GM12878 (cell line): ENCODE results near the gene CTDP1. TPM values are rescaled to one million over a fixed set of nuclear protein-coding genes. Genes with fewer than 3 reads are reported as not detected.

Source experiments
- ATAC-seq: fragments of 200-7000 bp; cut with Tn5 transposase; 3 replicates; pipeline ENCODE4 v1.9.1; 2020; ENCODE audit warnings: mild to moderate bottlenecking, moderate library complexity
- BruUV-seq: library from RNA; stranded (reverse); fragments of 400-500 nt; replicated peaks from 2 replicates; lab custom pipeline; 2021; lab: Mats Ljungman, UMichigan
- CTCF ChIA-PET: fragments of 300-600 bp; sonication (Branson Sonifier 250); formaldehyde crosslinking; extraction: SDS; loops from one replicate; lab custom pipeline; 2021; ENCODE audit warnings: inconsistent platforms; lab: Yijun Ruan, JAX
- POLR2A ChIA-PET: fragments of 350-600 bp; formaldehyde crosslinking; extraction: SDS; loops from one replicate; lab custom pipeline; 2021; ENCODE audit warnings: inconsistent platforms; lab: Charles Lee
- RAD21 ChIA-PET: fragments of 300-600 bp; sonication (Branson Sonifier 250); formaldehyde crosslinking; loops from one replicate; lab custom pipeline; 2023; ENCODE audit warnings: antibody characterized with exemption; ENCODE audit not compliant: unreplicated experiment; lab: Charles Lee
- SMC1A ChIA-PET: fragments of 300-600 bp; sonication (Branson Sonifier 250); formaldehyde crosslinking; loops from one replicate; lab custom pipeline; 2023; ENCODE audit not compliant: unreplicated experiment, uncharacterized antibody; lab: Charles Lee
- DNase-seq: peaks from one replicate; pipeline ENCODE4 v3.0.0-alpha.2; 2011; ENCODE audit warnings: low read depth, low spot score
- FAIRE-seq: peaks from 3 replicates; lab custom pipeline; 2011; peaks lifted over from hg19 to GRCh38; lab: Jason Lieb, UNC
- H2AFZ ChIP-seq: 2 replicates; pipeline ENCODE4 v1.6.0; 2011; ENCODE audit warnings: low read depth, low read length, control low read depth; ENCODE audit not compliant: control insufficient read depth
- H3K27ac ChIP-seq: 2 replicates; pipeline ENCODE4 v1.5.1; 2011; ENCODE audit warnings: control low read depth; ENCODE audit not compliant: control insufficient read depth, insufficient read depth
- H3K27me3 ChIP-seq, 2 experiments: replicated peaks in 1 of 2; 2 replicates each; pipeline versions ENCODE4 v1.6.0 to v1.6.1; 2011; ENCODE audit warnings: low read length in 1 of 2; ENCODE audit not compliant: control insufficient read depth in 2 of 2, insufficient read depth in 2 of 2
- H3K36me3 ChIP-seq, 2 experiments: 2 replicates each; pipeline ENCODE4 v1.5.1; 2011; ENCODE audit warnings: low read length in 1 of 2; ENCODE audit not compliant: control insufficient read depth in 2 of 2, insufficient read depth in 2 of 2
- H3K4me1 ChIP-seq: 2 replicates; pipeline ENCODE4 v1.6.1; 2011; ENCODE audit warnings: mild to moderate bottlenecking, low read length, moderate library complexity, mixed read lengths; ENCODE audit not compliant: control insufficient read depth, insufficient read depth
- H3K4me2 ChIP-seq: 2 replicates; pipeline ENCODE4 v1.6.0; 2011; ENCODE audit warnings: control low read depth; ENCODE audit not compliant: control insufficient read depth, insufficient read depth
- H3K4me3 ChIP-seq: fragments of 200-600 bp; sonication (generic); 2 replicates; pipeline ENCODE4 v1.5.1; 2016
- H3K79me2 ChIP-seq: 2 replicates; pipeline ENCODE4 v1.6.0; 2011; ENCODE audit warnings: low read length; ENCODE audit not compliant: control insufficient read depth, insufficient read depth
- H3K9ac ChIP-seq: 2 replicates; pipeline ENCODE4 v1.8.0; 2011; ENCODE audit warnings: low read length, control low read depth, mixed read lengths; ENCODE audit not compliant: control insufficient read depth, insufficient read depth
- H3K9me3 ChIP-seq: replicated peaks from 3 replicates; pipeline ENCODE4 v1.5.1; 2011; ENCODE audit warnings: mild to moderate bottlenecking, low read length; ENCODE audit not compliant: control insufficient read depth, insufficient read depth
- H4K20me1 ChIP-seq: 2 replicates; pipeline ENCODE4 v1.6.0; 2011; ENCODE audit not compliant: control insufficient read depth, insufficient read depth
- ELK1 ChIP-seq: IDR thresholded peaks from 2 replicates; pipeline ENCODE4 v1.6.1; 2012; ENCODE audit warnings: low read depth, low read length, improper control_type of control experiment
- LARP7 ChIP-seq: fragments of 450-650 bp; IDR thresholded peaks from 2 replicates; pipeline ENCODE4 v1.6.1; 2017; ENCODE audit warnings: mild to moderate bottlenecking
- MXI1 ChIP-seq: fragments of 150-350 bp; IDR thresholded peaks from 2 replicates; pipeline ENCODE4 v1.6.1; 2011; ENCODE audit warnings: low read depth, mild to moderate bottlenecking, inconsistent platforms, low read length, improper control_type of control experiment
- NRF1 ChIP-seq: conservative IDR thresholded peaks from 2 replicates; pipeline ENCODE4 v1.6.1; 2011; ENCODE audit warnings: mild to moderate bottlenecking, low read depth, low read length, improper control_type of control experiment
- POLR2AphosphoS5 ChIP-seq: IDR thresholded peaks from 2 replicates; pipeline ENCODE4 v1.6.1; 2011; ENCODE audit warnings: mild to moderate bottlenecking, low read length, inconsistent platforms
- PRDM15 ChIP-seq: fragments of 450-650 bp; formaldehyde crosslinking; IDR thresholded peaks from 2 replicates; pipeline ENCODE4 v1.4.0; 2020; ENCODE audit warnings: mild to moderate bottlenecking, moderate library complexity
- RAD51 ChIP-seq: fragments of 450-650 bp; IDR thresholded peaks from 2 replicates; pipeline ENCODE4 v1.6.1; 2016; ENCODE audit warnings: moderate library complexity, mild to moderate bottlenecking, inconsistent platforms
- SMARCA5 ChIP-seq: fragments of 450-650 bp; IDR thresholded peaks from 2 replicates; pipeline ENCODE4 v1.6.1; 2017; ENCODE audit warnings: mild to moderate bottlenecking
- YY1 ChIP-seq: IDR thresholded peaks from 2 replicates; pipeline ENCODE4 v1.6.1; 2011; ENCODE audit warnings: low read depth, mild to moderate bottlenecking, low read length
- WGBS: methylation state at CpG from one replicate; pipeline ENCODE4 v1.1.6; 2016; ENCODE audit warnings: low lambda C conversion rate; ENCODE audit not compliant: insufficient replicate concordance, insufficient coverage; ENCODE audit errors: missing lambda C conversion rate; 5-methylcytosine and 5-hydroxymethylcytosine counted together
- in situ Hi-C: fragments of 300-500 bp; cut with MboI; formaldehyde crosslinking; loops from 9 replicates; pipeline ENCODE4 v1.14.3; 2018; ENCODE audit warnings: mixed read lengths
- intact Hi-C: fragments of 100-400 bp; cut with micrococcal nuclease; formaldehyde crosslinking; loops from one replicate; pipeline ENCODE4 v1.14.2; 2022; ENCODE audit not compliant: unreplicated experiment
- polyA plus RNA-seq, 11 experiments: library from polyadenylated mRNA; depleted of rRNA in 4 of 11; unstranded in 6 of 11; stranded (reverse) in 5 of 11; fragments of >200 nt; fragmentation: Nextera tagmentation in 4 of 11; fragmentation: Illumina TruSeq in 1 of 11; extraction: Ambion mirVana in 4 of 11; extraction: Trizol in 1 of 11; gene quantifications; 1 replicate in 1 of 11; 2 replicates in 10 of 11; pipeline versions ENCODE4 v1.2.1 to v1.2.3, GENCODE V29; 2011 to 2016; ENCODE audit warnings: inconsistent platforms in 2 of 11, missing spikeins in 2 of 11, low read depth in 1 of 11
- total RNA-seq, 4 experiments: library from RNA; depleted of rRNA in 3 of 4; stranded (reverse); fragments of >200 nt in 3 of 4; fragmentation: Illumina TruSeq in 1 of 4; extraction: Trizol in 1 of 4; gene quantifications; 2 replicates each; pipeline versions ENCODE4 v1.2.1 to v1.2.3, GENCODE V29; 2013 to 2021

Gene CTDP1
- total and polyA plus RNA-seq, 10 of the 15 experiments (the other 5 are each of a cell fraction or from before 2014, with no cell fraction given) = 0.32 to 31.3 (median 8.8) TPM

- no peak overlapping the region; the same call in 1 of the 2 replicates for H2AFZ ChIP-seq
- POLR2A ChIA-PET = interaction anchor here (1.0 kb wide), 1 partner anchor 237 kb away, joined by 3 read pairs; no protein-coding TSS in a partner anchor
- no peaks in the 10 kb centered on the region for H3K79me2 ChIP-seq
- no peak for ATAC-seq
- DNase-seq = no peak
- 74% methylated on average over 6 of the region's 6 CpGs for WGBS
- no peak overlapping the region for H3K4me3 ChIP-seq
- in situ Hi-C loops (loop anchor here (5.0 kb wide), 1 partner anchor 265 kb away; no protein-coding TSS in a partner anchor), intact Hi-C loops (no loop called here)
- H3K36me3 ChIP-seq = no peaks in the 10 kb centered on the region
- no peak for FAIRE-seq
- no peak overlapping the region for H3K27ac ChIP-seq
- RAD21 ChIA-PET = interaction anchor here (1.1 to 3.2 kb wide), 7 partner anchors 18 to 268 kb away, joined by 3 to 28 read pairs (median 8); no protein-coding TSS in a partner anchor
- CTCF ChIA-PET = interaction anchor here (1.0 to 2.2 kb wide), 11 partner anchors 13 to 267 kb away, joined by 3 to 24 read pairs (median 5); no protein-coding TSS in a partner anchor
- no peaks in the 10 kb centered on the region for H4K20me1 ChIP-seq
- SMC1A ChIA-PET = interaction anchor here (0.8 to 4.1 kb wide), 9 partner anchors 11 to 268 kb away, joined by 3 to 18 read pairs (median 4); no protein-coding TSS in a partner anchor
- no peak overlapping the region for H3K4me2 ChIP-seq
- no peaks in the 10 kb centered on the region for H3K9me3 ChIP-seq
- no TSS peak for BruUV-seq
- H3K9ac ChIP-seq = no peak overlapping the region
- H3K27me3 ChIP-seq = no peaks in the 10 kb centered on the region
- H3K4me1 ChIP-seq = peaks cover 3% of the 10 kb centered on the region
- TF ChIP-seq POLR2AphosphoS5 = no peak
- TF ChIP-seq YY1 = no peak
- no peak for TF ChIP-seq PRDM15
- no peak for TF ChIP-seq RAD51
- no peak for TF ChIP-seq SMARCA5
- TF ChIP-seq LARP7 = no peak
- TF ChIP-seq ELK1 = no peak
- TF ChIP-seq NRF1 = no peak
- TF ChIP-seq MXI1 = no peak
These were observed 37.0 kb upstream of the CTDP1 start for GRCh38 chr18:79642626-79643025.
